Measurements from ENCODE around the gene RABAC1.

The RABAC1 gene

GRCh38 chr19:41998246-41999020 lies 39.3 kb upstream of the RABAC1 start:
- no peak overlapping the region for H3K4me3 ChIP-seq (ENCODE audit: low read depth, low read length)
- TF ChIP-seq, protein P1, sequence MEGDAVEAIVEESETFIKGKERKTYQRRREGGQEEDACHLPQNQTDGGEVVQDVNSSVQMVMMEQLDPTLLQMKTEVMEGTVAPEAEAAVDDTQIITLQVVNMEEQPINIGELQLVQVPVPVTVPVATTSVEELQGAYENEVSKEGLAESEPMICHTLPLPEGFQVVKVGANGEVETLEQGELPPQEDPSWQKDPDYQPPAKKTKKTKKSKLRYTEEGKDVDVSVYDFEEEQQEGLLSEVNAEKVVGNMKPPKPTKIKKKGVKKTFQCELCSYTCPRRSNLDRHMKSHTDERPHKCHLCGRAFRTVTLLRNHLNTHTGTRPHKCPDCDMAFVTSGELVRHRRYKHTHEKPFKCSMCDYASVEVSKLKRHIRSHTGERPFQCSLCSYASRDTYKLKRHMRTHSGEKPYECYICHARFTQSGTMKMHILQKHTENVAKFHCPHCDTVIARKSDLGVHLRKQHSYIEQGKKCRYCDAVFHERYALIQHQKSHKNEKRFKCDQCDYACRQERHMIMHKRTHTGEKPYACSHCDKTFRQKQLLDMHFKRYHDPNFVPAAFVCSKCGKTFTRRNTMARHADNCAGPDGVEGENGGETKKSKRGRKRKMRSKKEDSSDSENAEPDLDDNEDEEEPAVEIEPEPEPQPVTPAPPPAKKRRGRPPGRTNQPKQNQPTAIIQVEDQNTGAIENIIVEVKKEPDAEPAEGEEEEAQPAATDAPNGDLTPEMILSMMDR (conservative IDR thresholded peaks at IDR 0.05; ENCODE audit: low read depth, low read length): peak; percentile 73
- DNase-seq (ENCODE audit: low read depth): peak; percentile 53

DNA sequence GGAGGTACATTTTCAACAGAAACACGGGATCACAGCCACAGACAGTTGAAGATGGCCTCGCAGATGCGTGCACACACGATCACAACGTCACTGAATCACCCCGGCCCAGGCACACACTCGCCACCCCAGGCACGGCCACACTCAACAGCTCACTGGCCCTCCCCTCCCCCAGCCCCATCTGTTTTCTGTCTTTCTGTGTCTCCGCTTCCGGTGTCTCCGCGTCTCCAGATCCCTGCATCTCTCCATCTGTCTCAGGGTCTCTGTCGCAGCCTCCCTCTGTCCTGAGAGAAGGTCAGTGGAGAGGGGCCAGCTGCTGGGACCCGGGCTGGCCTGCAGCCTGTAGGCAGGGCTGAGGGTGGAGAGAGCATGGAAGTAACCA lies 38.7 kb upstream of the RABAC1 start:
- TF ChIP-seq, protein P1 (conservative IDR thresholded peaks at IDR 0.05; ENCODE audit: low read depth, low read length): no peak
- H3K4me3 ChIP-seq (ENCODE audit: low read depth, low read length): no peak overlapping the region
- no peak for DNase-seq (ENCODE audit: low read depth)

- TF ChIP-seq, protein P1 (conservative IDR thresholded peaks at IDR 0.05; ENCODE audit: low read depth, low read length): peak; percentile 3
- DNase-seq (ENCODE audit: low read depth): peak; percentile 45
- no peak overlapping the region for H3K4me3 ChIP-seq (ENCODE audit: low read depth, low read length)
These were observed 38.2 kb upstream of the RABAC1 start for GRCh38 chr19:41997121-41997850.

- TF ChIP-seq, protein P1 (conservative IDR thresholded peaks at IDR 0.05; ENCODE audit: low read depth, low read length): no peak
- H3K4me3 ChIP-seq (ENCODE audit: low read depth, low read length): no peak overlapping the region
These were observed 37.1 kb upstream of the RABAC1 start for GRCh38 chr19:41995959-41996797.

GRCh38 chr19:41994994-41995958 lies 36.2 kb upstream of the RABAC1 start:
- DNase-seq (ENCODE audit: low read depth): no peak
- TF ChIP-seq, protein P1 (conservative IDR thresholded peaks at IDR 0.05; ENCODE audit: low read depth, low read length): no peak
- H3K4me3 ChIP-seq (ENCODE audit: low read depth, low read length): no peak overlapping the region

More at GRCh38 chr19:41995959-41996797, 37.1 kb upstream of the RABAC1 start:
- no peak for DNase-seq (ENCODE audit: low read depth)

- no peak overlapping the region for H3K4me3 ChIP-seq (ENCODE audit: low read depth, low read length)
- no peak for DNase-seq (ENCODE audit: low read depth)
- TF ChIP-seq, protein P1 (conservative IDR thresholded peaks at IDR 0.05; ENCODE audit: low read depth, low read length): no peak
These were observed 35.4 kb upstream of the RABAC1 start for GRCh38 chr19:41994521-41994971.
